ENCODE results near the gene HSPH1.

DNA sequence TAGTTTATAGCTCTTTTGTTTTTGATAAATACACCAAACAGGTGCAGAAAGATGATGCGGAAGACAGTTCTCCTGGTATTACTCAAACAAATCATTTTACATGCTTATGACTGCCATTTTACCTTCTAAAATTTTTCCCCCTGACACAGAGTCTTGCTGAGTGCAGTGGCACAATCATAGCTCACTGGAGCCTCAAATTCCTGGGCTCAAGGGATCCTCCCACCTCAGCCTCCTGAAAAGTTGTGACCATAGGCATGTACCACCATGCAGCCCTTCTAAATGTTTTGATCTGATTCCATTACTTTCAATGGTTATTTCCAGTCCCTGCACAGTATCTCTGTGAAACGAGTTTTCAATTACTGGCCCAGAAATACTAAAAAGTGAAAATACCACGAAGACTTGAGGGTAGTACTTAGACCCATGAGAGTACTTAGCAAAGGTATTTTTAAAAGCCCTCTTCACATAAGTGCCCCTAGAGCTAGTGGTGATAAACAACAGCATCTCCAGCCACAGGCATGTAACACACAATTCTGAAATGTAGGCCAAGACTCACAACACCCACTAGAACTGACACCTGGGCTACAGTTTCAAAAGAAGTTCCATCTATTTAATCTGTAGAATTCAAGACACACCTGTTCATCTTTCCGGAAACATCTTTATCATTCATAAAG lies 11.3 kb downstream of the HSPH1 start:
- TF ChIP-seq, protein P1, sequence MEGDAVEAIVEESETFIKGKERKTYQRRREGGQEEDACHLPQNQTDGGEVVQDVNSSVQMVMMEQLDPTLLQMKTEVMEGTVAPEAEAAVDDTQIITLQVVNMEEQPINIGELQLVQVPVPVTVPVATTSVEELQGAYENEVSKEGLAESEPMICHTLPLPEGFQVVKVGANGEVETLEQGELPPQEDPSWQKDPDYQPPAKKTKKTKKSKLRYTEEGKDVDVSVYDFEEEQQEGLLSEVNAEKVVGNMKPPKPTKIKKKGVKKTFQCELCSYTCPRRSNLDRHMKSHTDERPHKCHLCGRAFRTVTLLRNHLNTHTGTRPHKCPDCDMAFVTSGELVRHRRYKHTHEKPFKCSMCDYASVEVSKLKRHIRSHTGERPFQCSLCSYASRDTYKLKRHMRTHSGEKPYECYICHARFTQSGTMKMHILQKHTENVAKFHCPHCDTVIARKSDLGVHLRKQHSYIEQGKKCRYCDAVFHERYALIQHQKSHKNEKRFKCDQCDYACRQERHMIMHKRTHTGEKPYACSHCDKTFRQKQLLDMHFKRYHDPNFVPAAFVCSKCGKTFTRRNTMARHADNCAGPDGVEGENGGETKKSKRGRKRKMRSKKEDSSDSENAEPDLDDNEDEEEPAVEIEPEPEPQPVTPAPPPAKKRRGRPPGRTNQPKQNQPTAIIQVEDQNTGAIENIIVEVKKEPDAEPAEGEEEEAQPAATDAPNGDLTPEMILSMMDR (conservative IDR thresholded peaks at IDR 0.05; ENCODE audit: low read length): no peak
- no peak for TF ChIP-seq EZH2phosphoT487 (IDR thresholded peaks at IDR 0.05; ENCODE audit: borderline replicate concordance)
